Liver (tissue), 9 donors: Measurements from ENCODE around the gene MED25. TPM values are rescaled to one million over a fixed set of nuclear protein-coding genes. Genes with fewer than 3 reads are reported as not detected.

Source experiments
- DNase-seq: peaks from one replicate; pipeline ENCODE4 v3.0.0-alpha.2; 2017; ENCODE audit warnings: low spot score
- H3K27ac ChIP-seq, 2 donors: one replicate each; pipeline ENCODE4 v1.7.0; 2013; ENCODE audit warnings: inconsistent platforms in 2 of 2, low read length in 2 of 2, control low read depth in 1 of 2, low read depth in 1 of 2, mild to moderate bottlenecking in 1 of 2
- H3K27me3 ChIP-seq, 4 donors: one replicate each; pipeline versions ENCODE4 v1.6.1 to v1.7.0; 2013; ENCODE audit warnings: low read length in 3 of 4, inconsistent platforms in 1 of 4, mild to moderate bottlenecking in 1 of 4, moderate library complexity in 1 of 4; ENCODE audit not compliant: control insufficient read depth in 4 of 4, insufficient read depth in 4 of 4
- H3K36me3 ChIP-seq, 4 donors: one replicate each; pipeline versions ENCODE4 v1.6.1 to v1.7.0; 2013; ENCODE audit warnings: low read length in 3 of 4, mild to moderate bottlenecking in 3 of 4, low read depth in 1 of 4, moderate library complexity in 1 of 4; ENCODE audit not compliant: control insufficient read depth in 4 of 4, insufficient read depth in 3 of 4
- H3K4me1 ChIP-seq, 4 donors: one replicate each; pipeline versions ENCODE4 v1.6.1 to v1.7.0; 2013; ENCODE audit warnings: low read length in 3 of 4, mild to moderate bottlenecking in 3 of 4, moderate library complexity in 1 of 4; ENCODE audit not compliant: control insufficient read depth in 4 of 4, insufficient read depth in 4 of 4
- H3K4me3 ChIP-seq, 3 donors: one replicate each; pipeline versions ENCODE4 v1.6.1 to v1.7.0; 2013; ENCODE audit warnings: low read length in 3 of 3, control low read depth in 1 of 3, low read depth in 1 of 3, mild to moderate bottlenecking in 1 of 3
- H3K9ac ChIP-seq, 2 donors: one replicate each; pipeline ENCODE4 v1.7.0; 2013; ENCODE audit warnings: low read length in 2 of 2, mild to moderate bottlenecking in 2 of 2, moderate library complexity in 2 of 2, control low read depth in 1 of 2, low read depth in 1 of 2
- H3K9me3 ChIP-seq, 4 donors: one replicate each; pipeline versions ENCODE4 v1.6.1 to v1.7.0; 2013; ENCODE audit warnings: low read length in 3 of 4; ENCODE audit not compliant: control insufficient read depth in 4 of 4
- ATF3 ChIP-seq: IDR thresholded peaks from 2 replicates; pipeline ENCODE4 v1.6.1; 2016; ENCODE audit warnings: antibody characterized with exemption
- EGR1 ChIP-seq, 2 donors: IDR thresholded peaks; 2 replicates each; pipeline ENCODE4 v1.6.1; 2016 to 2018; ENCODE audit warnings: antibody characterized with exemption in 2 of 2, low read depth in 2 of 2
- FOXA1 ChIP-seq: IDR thresholded peaks from 2 replicates; pipeline ENCODE4 v1.6.1; 2016; ENCODE audit warnings: antibody characterized with exemption
- FOXA2 ChIP-seq: IDR thresholded peaks from 2 replicates; pipeline ENCODE4 v1.6.1; 2016; ENCODE audit warnings: antibody characterized with exemption
- GABPA ChIP-seq, 2 donors: IDR thresholded peaks in 1 of 2; conservative IDR thresholded peaks in 1 of 2; 2 replicates each; pipeline ENCODE4 v1.6.1; 2016; ENCODE audit warnings: antibody characterized with exemption in 2 of 2, mild to moderate bottlenecking in 1 of 2, moderate library complexity in 1 of 2
- HNF4A ChIP-seq, 2 donors: conservative IDR thresholded peaks; 2 replicates each; pipeline ENCODE4 v1.6.1; 2016; ENCODE audit warnings: antibody characterized with exemption in 2 of 2, mild to moderate bottlenecking in 2 of 2
- HNF4G ChIP-seq: IDR thresholded peaks from 2 replicates; pipeline ENCODE4 v1.6.1; 2016; ENCODE audit warnings: antibody characterized with exemption
- JUND ChIP-seq, 2 donors: IDR thresholded peaks; 2 replicates each; pipeline ENCODE4 v1.6.1; 2016; ENCODE audit warnings: antibody characterized with exemption in 2 of 2
- MAX ChIP-seq: IDR thresholded peaks from 2 replicates; pipeline ENCODE4 v1.6.1; 2016; ENCODE audit warnings: antibody characterized with exemption
- NR2F2 ChIP-seq: IDR thresholded peaks from 2 replicates; pipeline ENCODE4 v1.6.1; 2016; ENCODE audit warnings: antibody characterized with exemption
- RAD21 ChIP-seq, 2 donors: IDR thresholded peaks; 2 replicates each; pipeline ENCODE4 v1.6.1; 2016; ENCODE audit warnings: antibody characterized with exemption in 2 of 2, mild to moderate bottlenecking in 2 of 2
- REST ChIP-seq: IDR thresholded peaks from 2 replicates; pipeline ENCODE4 v1.6.1; 2016; ENCODE audit warnings: antibody characterized with exemption, mild to moderate bottlenecking
- RXRA ChIP-seq, 2 donors: IDR thresholded peaks; 2 replicates each; pipeline ENCODE4 v1.6.1; 2017 to 2018; ENCODE audit warnings: antibody characterized with exemption in 2 of 2, mild to moderate bottlenecking in 1 of 2
- SP1 ChIP-seq: IDR thresholded peaks from 2 replicates; pipeline ENCODE4 v1.6.1; 2018; ENCODE audit warnings: antibody characterized with exemption, mild to moderate bottlenecking
- TAF1 ChIP-seq: conservative IDR thresholded peaks from 2 replicates; pipeline ENCODE4 v1.6.1; 2016; ENCODE audit warnings: antibody characterized with exemption, mild to moderate bottlenecking
- YY1 ChIP-seq: IDR thresholded peaks from 2 replicates; pipeline ENCODE4 v1.6.1; 2016; ENCODE audit warnings: antibody characterized with exemption, mild to moderate bottlenecking
- WGBS: extraction: QIAGEN DNeasy Blood & Tissue Kit; methylation state at CpG from one replicate; pipeline ENCODE4 v1.1.7; 2013; 5-methylcytosine and 5-hydroxymethylcytosine counted together
- polyA plus RNA-seq, 2 donors: library from polyadenylated mRNA; stranded (reverse) in 1 of 2; unstranded in 1 of 2; fragments of 200-250 nt in 1 of 2; fragments of >200 nt in 1 of 2; fragmentation: Nextera tagmentation in 1 of 2; extraction: Ambion mirVana in 1 of 2; gene quantifications; one replicate each; pipeline versions ENCODE4 v1.2.1 to v1.2.3, GENCODE V29; 2013 to 2015
- total RNA-seq, 2 donors: library from RNA; depleted of rRNA; stranded (reverse); fragments of >200 nt; gene quantifications; one replicate each; pipeline ENCODE4 v1.2.3, GENCODE V29; 2014
- TF ChIP-seq, protein P1 (sequence below): IDR thresholded peaks from 2 replicates; pipeline ENCODE4 v1.6.1; 2016; ENCODE audit warnings: antibody characterized with exemption
- TF ChIP-seq, protein P2 (sequence below): fragments of 150-350 bp; IDR thresholded peaks from 2 replicates; pipeline ENCODE4 v1.5.1; 2017; ENCODE audit warnings: improper control_type of control experiment, low read depth, low read length; ENCODE audit not compliant: missing input control
- donor health status: healthy.
- donor health status: healthy.
- donor health status: healthy.
- donor health status: healthy.
- donor health status: healthy.

Gene MED25
- total and polyA plus RNA-seq, 4 donors: 4.7 to 24.1 (median 9.6) TPM

- Histone ChIP-seq H3K4me3 (no peak overlapping the region), H3K9me3 (no peaks in the 10 kb centered on the region), H3K27me3 (no peaks in the 10 kb centered on the region), H3K36me3 (peaks cover 0 to 33% (median 8%) of the 10 kb centered on the region in 4 donors), H3K9ac (no peak overlapping the region), H3K4me1 (no peaks in the 10 kb centered on the region), H3K27ac (no peak overlapping the region)
- DNase-seq: no peak
- no peak for TF ChIP-seq NR2F2
- no peak for TF ChIP-seq ATF3
- no peak for TF ChIP-seq FOXA1
- no peak for TF ChIP-seq SP1
- no peak for TF ChIP-seq JUND (IDR thresholded peaks at IDR 0.05)
- TF ChIP-seq, protein P1, sequence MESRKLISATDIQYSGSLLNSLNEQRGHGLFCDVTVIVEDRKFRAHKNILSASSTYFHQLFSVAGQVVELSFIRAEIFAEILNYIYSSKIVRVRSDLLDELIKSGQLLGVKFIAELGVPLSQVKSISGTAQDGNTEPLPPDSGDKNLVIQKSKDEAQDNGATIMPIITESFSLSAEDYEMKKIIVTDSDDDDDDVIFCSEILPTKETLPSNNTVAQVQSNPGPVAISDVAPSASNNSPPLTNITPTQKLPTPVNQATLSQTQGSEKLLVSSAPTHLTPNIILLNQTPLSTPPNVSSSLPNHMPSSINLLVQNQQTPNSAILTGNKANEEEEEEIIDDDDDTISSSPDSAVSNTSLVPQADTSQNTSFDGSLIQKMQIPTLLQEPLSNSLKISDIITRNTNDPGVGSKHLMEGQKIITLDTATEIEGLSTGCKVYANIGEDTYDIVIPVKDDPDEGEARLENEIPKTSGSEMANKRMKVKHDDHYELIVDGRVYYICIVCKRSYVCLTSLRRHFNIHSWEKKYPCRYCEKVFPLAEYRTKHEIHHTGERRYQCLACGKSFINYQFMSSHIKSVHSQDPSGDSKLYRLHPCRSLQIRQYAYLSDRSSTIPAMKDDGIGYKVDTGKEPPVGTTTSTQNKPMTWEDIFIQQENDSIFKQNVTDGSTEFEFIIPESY: no peak
- no peak for TF ChIP-seq RAD21 (IDR thresholded peaks at IDR 0.05)
- TF ChIP-seq RXRA (IDR thresholded peaks at IDR 0.05): no peak
- no peak for TF ChIP-seq HNF4A (conservative IDR thresholded peaks at IDR 0.05)
- TF ChIP-seq GABPA (IDR thresholded peaks at IDR 0.05 in 1 of 2, conservative IDR thresholded peaks at IDR 0.05 in 1 of 2): no peak
- no peak for TF ChIP-seq EGR1 (IDR thresholded peaks at IDR 0.05; ENCODE audit: low read depth in 2 of 2)
- TF ChIP-seq MAX: no peak
- TF ChIP-seq HNF4G: no peak
- TF ChIP-seq FOXA2: no peak
- no peak for TF ChIP-seq REST
- TF ChIP-seq, protein P2, sequence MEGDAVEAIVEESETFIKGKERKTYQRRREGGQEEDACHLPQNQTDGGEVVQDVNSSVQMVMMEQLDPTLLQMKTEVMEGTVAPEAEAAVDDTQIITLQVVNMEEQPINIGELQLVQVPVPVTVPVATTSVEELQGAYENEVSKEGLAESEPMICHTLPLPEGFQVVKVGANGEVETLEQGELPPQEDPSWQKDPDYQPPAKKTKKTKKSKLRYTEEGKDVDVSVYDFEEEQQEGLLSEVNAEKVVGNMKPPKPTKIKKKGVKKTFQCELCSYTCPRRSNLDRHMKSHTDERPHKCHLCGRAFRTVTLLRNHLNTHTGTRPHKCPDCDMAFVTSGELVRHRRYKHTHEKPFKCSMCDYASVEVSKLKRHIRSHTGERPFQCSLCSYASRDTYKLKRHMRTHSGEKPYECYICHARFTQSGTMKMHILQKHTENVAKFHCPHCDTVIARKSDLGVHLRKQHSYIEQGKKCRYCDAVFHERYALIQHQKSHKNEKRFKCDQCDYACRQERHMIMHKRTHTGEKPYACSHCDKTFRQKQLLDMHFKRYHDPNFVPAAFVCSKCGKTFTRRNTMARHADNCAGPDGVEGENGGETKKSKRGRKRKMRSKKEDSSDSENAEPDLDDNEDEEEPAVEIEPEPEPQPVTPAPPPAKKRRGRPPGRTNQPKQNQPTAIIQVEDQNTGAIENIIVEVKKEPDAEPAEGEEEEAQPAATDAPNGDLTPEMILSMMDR: no peak
- TF ChIP-seq TAF1: no peak
- no peak for TF ChIP-seq YY1
- 95% methylated on average over 14 of the region's 14 CpGs for WGBS
Measured at GRCh38 chr19:49827034-49827433, 8.9 kb downstream of the MED25 start.
